Liver (tissue), 3 donors: ENCODE measurements around the gene ZC3HAV1.

Experiments
- EGR1 ChIP-seq, 2 donors: IDR thresholded peaks; 2 replicates each; pipeline ENCODE4 v1.6.1; 2016 to 2018; ENCODE audit warnings: antibody characterized with exemption in 2 of 2, low read depth in 2 of 2
- GABPA ChIP-seq, 2 donors: IDR thresholded peaks in 1 of 2; conservative IDR thresholded peaks in 1 of 2; 2 replicates each; pipeline ENCODE4 v1.6.1; 2016; ENCODE audit warnings: antibody characterized with exemption in 2 of 2, mild to moderate bottlenecking in 1 of 2, moderate library complexity in 1 of 2
- TF ChIP-seq, protein P1 (sequence below): fragments of 150-350 bp; IDR thresholded peaks from 2 replicates; pipeline ENCODE4 v1.5.1; 2017; ENCODE audit warnings: improper control_type of control experiment, low read depth, low read length; ENCODE audit not compliant: missing input control
- TF ChIP-seq, protein P2 (sequence below): IDR thresholded peaks from 2 replicates; pipeline ENCODE4 v1.6.1; 2016; ENCODE audit warnings: antibody characterized with exemption
- TF ChIP-seq, protein P3 (sequence below): IDR thresholded peaks from 2 replicates; pipeline ENCODE4 v1.6.1; 2016; ENCODE audit warnings: antibody characterized with exemption
- donor health status: healthy.
- donor health status: healthy.

DNA sequence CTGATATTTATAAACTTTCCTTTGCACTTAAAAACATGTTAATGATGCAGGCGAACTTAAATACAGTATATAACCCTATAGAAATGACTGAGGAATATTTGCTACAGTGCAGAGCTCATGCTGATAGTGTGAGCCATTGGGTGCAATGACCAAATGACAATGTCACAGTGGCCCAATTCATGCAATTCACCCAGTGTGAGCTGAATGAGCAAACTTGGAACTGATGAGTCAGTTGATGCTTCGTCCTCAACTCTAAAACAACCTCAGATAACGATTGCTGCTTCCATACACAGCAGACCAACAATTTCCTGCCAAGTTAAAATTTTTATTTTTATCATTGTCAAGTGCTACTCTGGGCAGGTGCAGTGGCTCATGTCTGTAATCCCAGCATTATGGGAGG is 61.5 kb downstream of the ZC3HAV1 start:
- TF ChIP-seq, protein P1, sequence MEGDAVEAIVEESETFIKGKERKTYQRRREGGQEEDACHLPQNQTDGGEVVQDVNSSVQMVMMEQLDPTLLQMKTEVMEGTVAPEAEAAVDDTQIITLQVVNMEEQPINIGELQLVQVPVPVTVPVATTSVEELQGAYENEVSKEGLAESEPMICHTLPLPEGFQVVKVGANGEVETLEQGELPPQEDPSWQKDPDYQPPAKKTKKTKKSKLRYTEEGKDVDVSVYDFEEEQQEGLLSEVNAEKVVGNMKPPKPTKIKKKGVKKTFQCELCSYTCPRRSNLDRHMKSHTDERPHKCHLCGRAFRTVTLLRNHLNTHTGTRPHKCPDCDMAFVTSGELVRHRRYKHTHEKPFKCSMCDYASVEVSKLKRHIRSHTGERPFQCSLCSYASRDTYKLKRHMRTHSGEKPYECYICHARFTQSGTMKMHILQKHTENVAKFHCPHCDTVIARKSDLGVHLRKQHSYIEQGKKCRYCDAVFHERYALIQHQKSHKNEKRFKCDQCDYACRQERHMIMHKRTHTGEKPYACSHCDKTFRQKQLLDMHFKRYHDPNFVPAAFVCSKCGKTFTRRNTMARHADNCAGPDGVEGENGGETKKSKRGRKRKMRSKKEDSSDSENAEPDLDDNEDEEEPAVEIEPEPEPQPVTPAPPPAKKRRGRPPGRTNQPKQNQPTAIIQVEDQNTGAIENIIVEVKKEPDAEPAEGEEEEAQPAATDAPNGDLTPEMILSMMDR, result no peak
- TF ChIP-seq, protein P2, sequence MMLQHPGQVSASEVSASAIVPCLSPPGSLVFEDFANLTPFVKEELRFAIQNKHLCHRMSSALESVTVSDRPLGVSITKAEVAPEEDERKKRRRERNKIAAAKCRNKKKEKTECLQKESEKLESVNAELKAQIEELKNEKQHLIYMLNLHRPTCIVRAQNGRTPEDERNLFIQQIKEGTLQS, result no peak
- TF ChIP-seq GABPA (IDR thresholded peaks at IDR 0.05 in 1 of 2, conservative IDR thresholded peaks at IDR 0.05 in 1 of 2), result no peak
- no peak for TF ChIP-seq EGR1 (IDR thresholded peaks at IDR 0.05; ENCODE audit: low read depth in 2 of 2)
- TF ChIP-seq, protein P3, sequence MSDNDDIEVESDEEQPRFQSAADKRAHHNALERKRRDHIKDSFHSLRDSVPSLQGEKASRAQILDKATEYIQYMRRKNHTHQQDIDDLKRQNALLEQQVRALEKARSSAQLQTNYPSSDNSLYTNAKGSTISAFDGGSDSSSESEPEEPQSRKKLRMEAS, result no peak
